B cell (primary cell): Measurements from ENCODE around the gene HSPA12B.

Experiments used
- CTCF ChIP-seq: fragments of 200-600 bp; IDR thresholded peaks from one replicate; pipeline ENCODE4 v1.8.0; 2022; ENCODE audit warnings: antibody characterized with exemption, mild to moderate bottlenecking
- EZH2 ChIP-seq: IDR thresholded peaks from 2 replicates; pipeline ENCODE4 v1.6.1; 2012; ENCODE audit warnings: borderline replicate concordance, low read depth, mild to moderate bottlenecking, moderate library complexity, low read length; ENCODE audit not compliant: insufficient read depth, poor library complexity, severe bottlenecking

GRCh38 chr20:3727401-3728021 lies 5.0 kb upstream of the HSPA12B start:
- no peak for TF ChIP-seq CTCF
- no peak for TF ChIP-seq EZH2
